K562 (cell line): ENCODE data around the gene TRUB2. TPM values are rescaled to one million over a fixed set of nuclear protein-coding genes. Genes with fewer than 3 reads are reported as not detected.

ENCODE experiments used
- polyA plus RNA-seq, 8 experiments: library from polyadenylated mRNA; depleted of rRNA in 4 of 8; stranded (reverse) in 5 of 8; unstranded in 3 of 8; fragments of >200 nt; fragmentation: Nextera tagmentation in 2 of 8; fragmentation: Illumina TruSeq in 1 of 8; extraction: Ambion mirVana in 2 of 8; extraction: Trizol in 1 of 8; gene quantifications; 2 replicates each; pipeline versions ENCODE4 v1.2.1 to v1.2.3, GENCODE V29; 2011 to 2014; ENCODE audit warnings: inconsistent platforms in 1 of 8, missing spikeins in 1 of 8
- total RNA-seq, 7 experiments: library from RNA; depleted of rRNA in 6 of 7; stranded (reverse); fragments of >200 nt in 6 of 7; fragmentation: Illumina TruSeq in 2 of 7; extraction: Trizol in 2 of 7; gene quantifications; 2 replicates each; pipeline versions ENCODE4 v1.2.1 to v1.2.3, GENCODE V29; 2011 to 2021; ENCODE audit warnings: low replicate concordance in 1 of 7
- TF ChIP-seq, protein P1 (sequence below), 3 experiments: fragments of 200-800 bp in 1 of 3; fragments of 250-450 bp in 1 of 3; fragments of 450-650 bp in 1 of 3; sonication (Bioruptor Pico) in 1 of 3; sonication (Bioruptor generic) in 1 of 3; formaldehyde crosslinking in 1 of 3; IDR thresholded peaks; 2 replicates each; pipeline versions ENCODE4 v1.6.1 to v1.8.0; 2016 to 2022; ENCODE audit warnings: mild to moderate bottlenecking in 2 of 3, missing genetic modification characterization in 2 of 3, missing compliant biosample characterization in 1 of 3, moderate library complexity in 1 of 3

The TRUB2 gene
- total and polyA plus RNA-seq, 9 of the 15 experiments (the other 6 are each of a cell fraction or from before 2014, with no cell fraction given) = 9.3 to 110 (median 63.0) TPM

DNA sequence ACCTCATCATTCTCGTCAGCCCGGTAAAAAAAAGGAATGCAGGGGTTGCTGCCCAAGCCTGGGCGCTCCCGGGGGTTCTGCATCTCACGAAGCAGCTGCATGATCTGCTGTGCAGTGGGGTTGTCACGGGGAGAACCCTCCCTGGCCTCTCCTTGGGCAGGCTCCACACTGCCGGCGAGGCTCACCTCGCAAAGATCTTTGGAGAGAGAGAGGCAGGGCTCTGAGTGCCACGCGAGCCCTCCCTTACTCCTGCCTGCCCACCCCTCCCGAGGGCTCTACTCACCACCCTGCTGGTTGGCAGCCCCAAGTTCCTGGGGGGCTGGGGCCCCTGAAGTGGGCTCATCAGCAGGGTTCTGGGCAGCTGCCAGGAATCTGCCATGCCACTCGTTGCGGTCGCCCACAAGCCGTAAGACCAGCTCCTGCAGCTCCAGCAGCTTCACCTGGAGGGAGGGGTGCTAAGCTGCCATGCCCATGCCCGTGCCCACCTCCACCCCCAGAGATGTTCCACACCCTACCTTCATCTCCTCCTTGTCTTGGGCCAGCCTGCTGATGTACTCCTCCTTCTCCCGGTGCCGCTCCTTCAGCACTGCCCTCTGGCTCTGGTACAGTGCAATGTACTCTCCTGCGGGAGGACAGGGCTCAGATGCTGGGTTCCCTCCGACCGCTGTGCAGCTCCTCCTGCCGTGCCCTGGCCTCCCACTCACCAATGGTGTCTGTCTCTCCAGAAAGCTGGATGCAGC, 65.0 kb downstream of the TRUB2 start (continued):
- TF ChIP-seq, protein P1, sequence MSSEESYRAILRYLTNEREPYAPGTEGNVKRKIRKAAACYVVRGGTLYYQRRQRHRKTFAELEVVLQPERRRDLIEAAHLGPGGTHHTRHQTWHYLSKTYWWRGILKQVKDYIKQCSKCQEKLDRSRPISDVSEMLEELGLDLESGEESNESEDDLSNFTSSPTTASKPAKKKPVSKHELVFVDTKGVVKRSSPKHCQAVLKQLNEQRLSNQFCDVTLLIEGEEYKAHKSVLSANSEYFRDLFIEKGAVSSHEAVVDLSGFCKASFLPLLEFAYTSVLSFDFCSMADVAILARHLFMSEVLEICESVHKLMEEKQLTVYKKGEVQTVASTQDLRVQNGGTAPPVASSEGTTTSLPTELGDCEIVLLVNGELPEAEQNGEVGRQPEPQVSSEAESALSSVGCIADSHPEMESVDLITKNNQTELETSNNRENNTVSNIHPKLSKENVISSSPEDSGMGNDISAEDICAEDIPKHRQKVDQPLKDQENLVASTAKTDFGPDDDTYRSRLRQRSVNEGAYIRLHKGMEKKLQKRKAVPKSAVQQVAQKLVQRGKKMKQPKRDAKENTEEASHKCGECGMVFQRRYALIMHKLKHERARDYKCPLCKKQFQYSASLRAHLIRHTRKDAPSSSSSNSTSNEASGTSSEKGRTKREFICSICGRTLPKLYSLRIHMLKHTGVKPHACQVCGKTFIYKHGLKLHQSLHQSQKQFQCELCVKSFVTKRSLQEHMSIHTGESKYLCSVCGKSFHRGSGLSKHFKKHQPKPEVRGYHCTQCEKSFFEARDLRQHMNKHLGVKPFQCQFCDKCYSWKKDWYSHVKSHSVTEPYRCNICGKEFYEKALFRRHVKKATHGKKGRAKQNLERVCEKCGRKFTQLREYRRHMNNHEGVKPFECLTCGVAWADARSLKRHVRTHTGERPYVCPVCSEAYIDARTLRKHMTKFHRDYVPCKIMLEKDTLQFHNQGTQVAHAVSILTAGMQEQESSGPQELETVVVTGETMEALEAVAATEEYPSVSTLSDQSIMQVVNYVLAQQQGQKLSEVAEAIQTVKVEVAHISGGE (CRISPR knock-in tag; IDR thresholded peaks at IDR 0.05) = no peak

Other genes with a start within 250 kb of the TRUB2 start
Only the 7 nearest of the 14 such genes appear.
- 6.6 and 7.9 TPM in 2 replicates for gene DNM1, start 119.1 kb downstream of the TRUB2 start, total RNA-seq (2014; rRNA removed)
- gene DNM1, start 119.1 kb downstream of the TRUB2 start, total RNA-seq (2014; rRNA removed; fragmentation: Illumina TruSeq; extraction: Trizol) = 4.5 and 5.2 TPM in 2 replicates
- 8.4 and 9.1 TPM in 2 replicates for gene DNM1, start 119.1 kb downstream of the TRUB2 start, total RNA-seq (2015; rRNA removed; fragmentation: Illumina TruSeq; extraction: Trizol)
- gene DNM1, start 119.1 kb downstream of the TRUB2 start, total RNA-seq (2021) = 20.7 and 23.1 TPM in 2 replicates
- 9.5 and 33.1 TPM in 2 replicates for gene DNM1, start 119.1 kb downstream of the TRUB2 start, polyA plus RNA-seq (2011; rRNA removed)
- gene DNM1, start 119.1 kb downstream of the TRUB2 start, polyA plus RNA-seq (2014; fragmentation: Illumina TruSeq; extraction: Trizol) = 10.0 and 15.5 TPM in 2 replicates
- under 1 TPM; 0.39 to 0.58 TPM for gene DNM1, start 119.1 kb downstream of the TRUB2 start, polyA plus RNA-seq (2014; fragmentation: Nextera tagmentation; extraction: Ambion mirVana)
- gene DNM1, start 119.1 kb downstream of the TRUB2 start, polyA plus RNA-seq (2014; rRNA removed) = 17.6 TPM in 2 replicates
- gene GOLGA2, start 46.4 kb downstream of the TRUB2 start, total RNA-seq (2014; rRNA removed) = 101 and 116 TPM in 2 replicates
- 70.7 and 80.5 TPM in 2 replicates for gene GOLGA2, start 46.4 kb downstream of the TRUB2 start, total RNA-seq (2014; rRNA removed; fragmentation: Illumina TruSeq; extraction: Trizol)
- gene GOLGA2, start 46.4 kb downstream of the TRUB2 start, total RNA-seq (2015; rRNA removed; fragmentation: Illumina TruSeq; extraction: Trizol) = 69.2 and 75.1 TPM in 2 replicates
- 91.3 and 109 TPM in 2 replicates for gene GOLGA2, start 46.4 kb downstream of the TRUB2 start, total RNA-seq (2021)
- gene GOLGA2, start 46.4 kb downstream of the TRUB2 start, polyA plus RNA-seq (2011; rRNA removed) = 76.0 and 137 TPM in 2 replicates
- 117 and 122 TPM in 2 replicates for gene GOLGA2, start 46.4 kb downstream of the TRUB2 start, polyA plus RNA-seq (2014; fragmentation: Illumina TruSeq; extraction: Trizol)
- 10 to 100 TPM; 15.7 to 21.9 TPM for gene GOLGA2, start 46.4 kb downstream of the TRUB2 start, polyA plus RNA-seq (2014; fragmentation: Nextera tagmentation; extraction: Ambion mirVana)
- 98.1 and 138 TPM in 2 replicates for gene GOLGA2, start 46.4 kb downstream of the TRUB2 start, polyA plus RNA-seq (2014; rRNA removed)
- gene SWI5, start 46.2 kb downstream of the TRUB2 start, total RNA-seq (2014; rRNA removed) = 105 and 106 TPM in 2 replicates
- gene SWI5, start 46.2 kb downstream of the TRUB2 start, total RNA-seq (2014; rRNA removed; fragmentation: Illumina TruSeq; extraction: Trizol) = 82.6 and 86.7 TPM in 2 replicates
- 93.9 and 94.3 TPM in 2 replicates for gene SWI5, start 46.2 kb downstream of the TRUB2 start, total RNA-seq (2015; rRNA removed; fragmentation: Illumina TruSeq; extraction: Trizol)
- gene SWI5, start 46.2 kb downstream of the TRUB2 start, total RNA-seq (2021) = 72.3 and 77.3 TPM in 2 replicates
- 121 and 145 TPM in 2 replicates for gene SWI5, start 46.2 kb downstream of the TRUB2 start, polyA plus RNA-seq (2011; rRNA removed)
- 95.9 and 104 TPM in 2 replicates for gene SWI5, start 46.2 kb downstream of the TRUB2 start, polyA plus RNA-seq (2014; fragmentation: Illumina TruSeq; extraction: Trizol)
- 100 to 1,000 TPM in 1 of 2 experiments, 10 to 100 TPM in 1; 62.8 to 133 TPM for gene SWI5, start 46.2 kb downstream of the TRUB2 start, polyA plus RNA-seq (2014; fragmentation: Nextera tagmentation; extraction: Ambion mirVana)
- gene SWI5, start 46.2 kb downstream of the TRUB2 start, polyA plus RNA-seq (2014; rRNA removed) = 121 and 141 TPM in 2 replicates
- 104 and 150 TPM in 2 replicates for gene COQ4, start 392 bp upstream of the TRUB2 start, total RNA-seq (2014; rRNA removed)
- 44.3 and 48.5 TPM in 2 replicates for gene COQ4, start 392 bp upstream of the TRUB2 start, total RNA-seq (2014; rRNA removed; fragmentation: Illumina TruSeq; extraction: Trizol)
- 66.2 and 67.2 TPM in 2 replicates for gene COQ4, start 392 bp upstream of the TRUB2 start, total RNA-seq (2015; rRNA removed; fragmentation: Illumina TruSeq; extraction: Trizol)
- gene COQ4, start 392 bp upstream of the TRUB2 start, total RNA-seq (2021) = 102 and 107 TPM in 2 replicates
- gene COQ4, start 392 bp upstream of the TRUB2 start, polyA plus RNA-seq (2011; rRNA removed) = 113 and 117 TPM in 2 replicates
- gene COQ4, start 392 bp upstream of the TRUB2 start, polyA plus RNA-seq (2014; fragmentation: Illumina TruSeq; extraction: Trizol) = 58.3 and 90.4 TPM in 2 replicates
- gene COQ4, start 392 bp upstream of the TRUB2 start, polyA plus RNA-seq (2014; fragmentation: Nextera tagmentation; extraction: Ambion mirVana) = 10 to 100 TPM in 1 of 2 experiments, 1 to 10 TPM in 1; 9.1 to 11.3 TPM
- 135 and 140 TPM in 2 replicates for gene COQ4, start 392 bp upstream of the TRUB2 start, polyA plus RNA-seq (2014; rRNA removed)
- 22.6 and 36.7 TPM in 2 replicates for gene SLC27A4, start 18.1 kb upstream of the TRUB2 start, total RNA-seq (2014; rRNA removed)
- 6.1 and 8.1 TPM in 2 replicates for gene SLC27A4, start 18.1 kb upstream of the TRUB2 start, total RNA-seq (2014; rRNA removed; fragmentation: Illumina TruSeq; extraction: Trizol)
- gene SLC27A4, start 18.1 kb upstream of the TRUB2 start, total RNA-seq (2015; rRNA removed; fragmentation: Illumina TruSeq; extraction: Trizol) = 14.0 TPM in 2 replicates
- gene SLC27A4, start 18.1 kb upstream of the TRUB2 start, total RNA-seq (2021) = 31.6 and 35.7 TPM in 2 replicates
- 7.9 and 9.1 TPM in 2 replicates for gene SLC27A4, start 18.1 kb upstream of the TRUB2 start, polyA plus RNA-seq (2011; rRNA removed)
- gene SLC27A4, start 18.1 kb upstream of the TRUB2 start, polyA plus RNA-seq (2014; fragmentation: Illumina TruSeq; extraction: Trizol) = 16.1 and 22.7 TPM in 2 replicates
- under 1 TPM; 0.25 to 0.92 TPM for gene SLC27A4, start 18.1 kb upstream of the TRUB2 start, polyA plus RNA-seq (2014; fragmentation: Nextera tagmentation; extraction: Ambion mirVana)
- 16.0 and 18.1 TPM in 2 replicates for gene SLC27A4, start 18.1 kb upstream of the TRUB2 start, polyA plus RNA-seq (2014; rRNA removed)
- gene URM1, start 48.9 kb upstream of the TRUB2 start, total RNA-seq (2014; rRNA removed) = 53.3 and 68.0 TPM in 2 replicates
- gene URM1, start 48.9 kb upstream of the TRUB2 start, total RNA-seq (2014; rRNA removed; fragmentation: Illumina TruSeq; extraction: Trizol) = 25.4 and 35.7 TPM in 2 replicates
- gene URM1, start 48.9 kb upstream of the TRUB2 start, total RNA-seq (2015; rRNA removed; fragmentation: Illumina TruSeq; extraction: Trizol) = 33.7 and 37.3 TPM in 2 replicates
- 82.0 and 83.8 TPM in 2 replicates for gene URM1, start 48.9 kb upstream of the TRUB2 start, total RNA-seq (2021)
- gene URM1, start 48.9 kb upstream of the TRUB2 start, polyA plus RNA-seq (2011; rRNA removed) = 57.0 and 74.4 TPM in 2 replicates
- 88.9 and 90.6 TPM in 2 replicates for gene URM1, start 48.9 kb upstream of the TRUB2 start, polyA plus RNA-seq (2014; fragmentation: Illumina TruSeq; extraction: Trizol)
- 10 to 100 TPM; 10.1 to 24.7 TPM for gene URM1, start 48.9 kb upstream of the TRUB2 start, polyA plus RNA-seq (2014; fragmentation: Nextera tagmentation; extraction: Ambion mirVana)
- 72.1 and 81.3 TPM in 2 replicates for gene URM1, start 48.9 kb upstream of the TRUB2 start, polyA plus RNA-seq (2014; rRNA removed)
- 18.0 and 20.6 TPM in 2 replicates for gene CERCAM, start 98.4 kb upstream of the TRUB2 start, total RNA-seq (2014; rRNA removed)
- 4.2 and 5.0 TPM in 2 replicates for gene CERCAM, start 98.4 kb upstream of the TRUB2 start, total RNA-seq (2014; rRNA removed; fragmentation: Illumina TruSeq; extraction: Trizol)
- 18.3 and 19.0 TPM in 2 replicates for gene CERCAM, start 98.4 kb upstream of the TRUB2 start, total RNA-seq (2015; rRNA removed; fragmentation: Illumina TruSeq; extraction: Trizol)
- 22.2 and 24.0 TPM in 2 replicates for gene CERCAM, start 98.4 kb upstream of the TRUB2 start, total RNA-seq (2021)
- 18.8 and 39.4 TPM in 2 replicates for gene CERCAM, start 98.4 kb upstream of the TRUB2 start, polyA plus RNA-seq (2011; rRNA removed)
- 10.5 and 14.0 TPM in 2 replicates for gene CERCAM, start 98.4 kb upstream of the TRUB2 start, polyA plus RNA-seq (2014; fragmentation: Illumina TruSeq; extraction: Trizol)
- 1 to 10 TPM in 1 of 2 experiments, under 1 TPM in 1; 0.75 to 1.3 TPM for gene CERCAM, start 98.4 kb upstream of the TRUB2 start, polyA plus RNA-seq (2014; fragmentation: Nextera tagmentation; extraction: Ambion mirVana)
- gene CERCAM, start 98.4 kb upstream of the TRUB2 start, polyA plus RNA-seq (2014; rRNA removed) = 21.9 and 26.4 TPM in 2 replicates